NOMO-1 (cell line): ENCODE measurements around the gene MYEOV.

Experiments used
- DNase-seq, 2 experiments: peaks; one replicate each; lab custom pipeline; 2025; ENCODE audit not compliant: unreplicated experiment in 2 of 2; lab: John Stamatoyannopoulos, UW

Gene MYEOV

GRCh38 chr11:69335007-69335780 is 41.2 kb downstream of the MYEOV start:
- DNase-seq = no peak

GRCh38 chr11:69335781-69336405 is 41.9 kb downstream of the MYEOV start:
- DNase-seq = no peak

GRCh38 chr11:69337211-69337721 is 43.3 kb downstream of the MYEOV start:
- no peak for DNase-seq

- DNase-seq = no peak
Observed at GRCh38 chr11:69339041-69339733, 45.2 kb downstream of the MYEOV start.

- DNase-seq = no peak
Observed at GRCh38 chr11:69339983-69340565, 46.1 kb downstream of the MYEOV start.

GRCh38 chr11:69342588-69343330 is 48.8 kb downstream of the MYEOV start:
- DNase-seq = no peak

GRCh38 chr11:69343401-69344321 is 49.7 kb downstream of the MYEOV start:
- DNase-seq = no peak

- DNase-seq = no peak
Observed at GRCh38 chr11:69344570-69345145, 50.7 kb downstream of the MYEOV start.
